K562 (cell line): Measurements from ENCODE around the gene GAPVD1. TPM values are rescaled to one million over a fixed set of nuclear protein-coding genes. Genes with fewer than 3 reads are reported as not detected.

Experiments used
- CREB3L1 ChIP-seq: fragments of 450-650 bp; IDR thresholded peaks from 2 replicates; pipeline ENCODE4 v1.6.1; 2014; ENCODE audit warnings: low read depth, mild to moderate bottlenecking, moderate library complexity, borderline replicate concordance
- HDAC2 ChIP-seq: fragments of 450-650 bp; IDR thresholded peaks from 2 replicates; pipeline ENCODE4 v1.6.1; 2016; ENCODE audit warnings: mild to moderate bottlenecking
- MAZ ChIP-seq, 2 experiments: fragments of 450-650 bp in 1 of 2; sonication (generic) in 1 of 2; formaldehyde crosslinking; IDR thresholded peaks in 1 of 2; conservative IDR thresholded peaks in 1 of 2; 2 replicates each; pipeline versions ENCODE4 v1.4.0 to v1.5.0; 2020; ENCODE audit warnings: mild to moderate bottlenecking in 1 of 2, missing genetic modification reagents in 1 of 2
- MBD1 ChIP-seq: fragments of 250-450 bp; sonication (Bioruptor Pico); IDR thresholded peaks from 2 replicates; pipeline ENCODE4 v1.8.0; 2022; ENCODE audit warnings: inconsistent platforms
- MIER1 ChIP-seq: fragments of 450-650 bp; IDR thresholded peaks from 2 replicates; pipeline ENCODE4 v1.6.1; 2016; ENCODE audit warnings: antibody characterized with exemption, mild to moderate bottlenecking, low read depth
- NFE2 ChIP-seq: IDR thresholded peaks from 2 replicates; pipeline ENCODE4 v1.6.1; 2014; ENCODE audit warnings: antibody characterized with exemption, low read depth
- NRF1 ChIP-seq, 2 experiments: fragments of 450-650 bp; IDR thresholded peaks in 1 of 2; conservative IDR thresholded peaks in 1 of 2; 2 replicates each; pipeline ENCODE4 v1.6.1; 2014; ENCODE audit warnings: mild to moderate bottlenecking in 2 of 2
- PATZ1 ChIP-seq: fragments of 250-450 bp; sonication (Bioruptor Pico); IDR thresholded peaks from 2 replicates; pipeline ENCODE4 v1.5.0; 2020; ENCODE audit warnings: mild to moderate bottlenecking, borderline replicate concordance
- POLR2AphosphoS2 ChIP-seq: IDR thresholded peaks from 2 replicates; pipeline ENCODE4 v1.6.1; 2012; ENCODE audit warnings: low read length, improper control_type of control experiment
- POU5F1 ChIP-seq: fragments of 150-350 bp; IDR thresholded peaks from 2 replicates; pipeline ENCODE4 v1.6.1; 2014; ENCODE audit warnings: borderline replicate concordance, low read length, low read depth, mild to moderate bottlenecking; ENCODE audit not compliant: partially characterized antibody
- PTTG1 ChIP-seq: fragments of 450-650 bp; IDR thresholded peaks from 2 replicates; pipeline ENCODE4 v1.6.1; 2016; ENCODE audit warnings: low read depth, mild to moderate bottlenecking, missing genetic modification characterization, missing compliant biosample characterization
- PURB ChIP-seq: sonication (generic); formaldehyde crosslinking; IDR thresholded peaks from 2 replicates; pipeline ENCODE4 v1.9.0; 2021; ENCODE audit warnings: low read depth, mild to moderate bottlenecking, missing genetic modification reagents
- SNRNP70 ChIP-seq: fragments of 200-400 bp; formaldehyde crosslinking; optimal IDR thresholded peaks from 2 replicates; pipeline ENCODE3; 2017; ENCODE audit warnings: low read depth, low read length
- ZNF134 ChIP-seq: fragments of 250-450 bp; sonication (Bioruptor Pico); conservative IDR thresholded peaks from 2 replicates; pipeline ENCODE4 v1.4.0; 2020
- polyA plus RNA-seq, 8 experiments: library from polyadenylated mRNA; depleted of rRNA in 4 of 8; stranded (reverse) in 5 of 8; unstranded in 3 of 8; fragments of >200 nt; fragmentation: Nextera tagmentation in 2 of 8; fragmentation: Illumina TruSeq in 1 of 8; extraction: Ambion mirVana in 2 of 8; extraction: Trizol in 1 of 8; gene quantifications; 2 replicates each; pipeline versions ENCODE4 v1.2.1 to v1.2.3, GENCODE V29; 2011 to 2014; ENCODE audit warnings: inconsistent platforms in 1 of 8, missing spikeins in 1 of 8
- total RNA-seq, 7 experiments: library from RNA; depleted of rRNA in 6 of 7; stranded (reverse); fragments of >200 nt in 6 of 7; fragmentation: Illumina TruSeq in 2 of 7; extraction: Trizol in 2 of 7; gene quantifications; 2 replicates each; pipeline versions ENCODE4 v1.2.1 to v1.2.3, GENCODE V29; 2011 to 2021; ENCODE audit warnings: low replicate concordance in 1 of 7
- TF ChIP-seq, protein P1 (sequence below): sonication (generic); formaldehyde crosslinking; IDR thresholded peaks from 2 replicates; pipeline ENCODE4 v1.8.1; 2023; ENCODE audit warnings: mild to moderate bottlenecking, missing genetic modification reagents
- TF ChIP-seq, protein P2 (sequence below): fragments of 450-650 bp; IDR thresholded peaks from 2 replicates; pipeline ENCODE4 v1.6.1; 2016; ENCODE audit warnings: low read depth, mild to moderate bottlenecking, moderate library complexity

Gene GAPVD1
- total and polyA plus RNA-seq, 9 of the 15 experiments (the other 6 are each of a cell fraction or from before 2014, with no cell fraction given), result 9.5 to 66.1 (median 45.5) TPM

- TF ChIP-seq MAZ (CRISPR knock-in tag; conservative IDR thresholded peaks at IDR 0.05 in 1 of 2, IDR thresholded peaks at IDR 0.05 in 1 of 2), result no peak
- no peak for TF ChIP-seq NRF1 (conservative IDR thresholded peaks at IDR 0.05 in 1 of 2, IDR thresholded peaks at IDR 0.05 in 1 of 2)
- no peak for TF ChIP-seq ZNF134 (CRISPR knock-in tag)
- TF ChIP-seq SNRNP70, result no peak
- no peak for TF ChIP-seq CREB3L1
- TF ChIP-seq PURB (CRISPR knock-in tag), result no peak
- TF ChIP-seq POU5F1, result no peak
- TF ChIP-seq, protein P1, sequence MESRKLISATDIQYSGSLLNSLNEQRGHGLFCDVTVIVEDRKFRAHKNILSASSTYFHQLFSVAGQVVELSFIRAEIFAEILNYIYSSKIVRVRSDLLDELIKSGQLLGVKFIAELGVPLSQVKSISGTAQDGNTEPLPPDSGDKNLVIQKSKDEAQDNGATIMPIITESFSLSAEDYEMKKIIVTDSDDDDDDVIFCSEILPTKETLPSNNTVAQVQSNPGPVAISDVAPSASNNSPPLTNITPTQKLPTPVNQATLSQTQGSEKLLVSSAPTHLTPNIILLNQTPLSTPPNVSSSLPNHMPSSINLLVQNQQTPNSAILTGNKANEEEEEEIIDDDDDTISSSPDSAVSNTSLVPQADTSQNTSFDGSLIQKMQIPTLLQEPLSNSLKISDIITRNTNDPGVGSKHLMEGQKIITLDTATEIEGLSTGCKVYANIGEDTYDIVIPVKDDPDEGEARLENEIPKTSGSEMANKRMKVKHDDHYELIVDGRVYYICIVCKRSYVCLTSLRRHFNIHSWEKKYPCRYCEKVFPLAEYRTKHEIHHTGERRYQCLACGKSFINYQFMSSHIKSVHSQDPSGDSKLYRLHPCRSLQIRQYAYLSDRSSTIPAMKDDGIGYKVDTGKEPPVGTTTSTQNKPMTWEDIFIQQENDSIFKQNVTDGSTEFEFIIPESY (CRISPR knock-in tag), result no peak
- no peak for TF ChIP-seq MBD1 (CRISPR knock-in tag)
- TF ChIP-seq HDAC2, result 0 out of 2 replicates have a peak, but pooled peaks have one; percentile 22
- TF ChIP-seq PTTG1, result peak; percentile 68; the same call in 1 of the 2 replicates
- peak; percentile 98 for TF ChIP-seq NFE2
- no peak for TF ChIP-seq MIER1
- TF ChIP-seq POLR2AphosphoS2, result no peak
- no peak for TF ChIP-seq PATZ1 (CRISPR knock-in tag)
- TF ChIP-seq, protein P2, sequence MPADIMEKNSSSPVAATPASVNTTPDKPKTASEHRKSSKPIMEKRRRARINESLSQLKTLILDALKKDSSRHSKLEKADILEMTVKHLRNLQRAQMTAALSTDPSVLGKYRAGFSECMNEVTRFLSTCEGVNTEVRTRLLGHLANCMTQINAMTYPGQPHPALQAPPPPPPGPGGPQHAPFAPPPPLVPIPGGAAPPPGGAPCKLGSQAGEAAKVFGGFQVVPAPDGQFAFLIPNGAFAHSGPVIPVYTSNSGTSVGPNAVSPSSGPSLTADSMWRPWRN, result no peak
Measured at GRCh38 chr9:125246261-125246667, 15.4 kb upstream of the GAPVD1 start (continued).
